Measurements from ENCODE around the gene TP53I13.

Gene TP53I13

GRCh38 chr17:29582772-29583171 is 14.3 kb downstream of the TP53I13 start:
- Histone ChIP-seq H3K9ac (ENCODE audit: low read length) (no peak overlapping the region), H3K4me3 (ENCODE audit: low read depth, low read length, poor library complexity, severe bottlenecking) (no peak overlapping the region), H4K20me1 (ENCODE audit: insufficient read depth, low read length) (no peaks in the 10 kb centered on the region)

GRCh38 chr17:29583324-29584248 is 15.1 kb downstream of the TP53I13 start:
- TF ChIP-seq CTCF (IDR thresholded peaks at IDR 0.05; ENCODE audit: low read length) (no peak), EZH2 (IDR thresholded peaks at IDR 0.05; ENCODE audit: borderline replicate concordance, low read length) (no peak)
- Histone ChIP-seq H4K20me1 (ENCODE audit: insufficient read depth, low read length) (no peaks in the 10 kb centered on the region), H3K9me2 (ENCODE audit: low read depth, low read length) (no peaks in the 10 kb centered on the region), H3K4me1 (ENCODE audit: insufficient read depth, low read length, severe bottlenecking) (peaks cover 52% of the 10 kb centered on the region), H3K79me2 (ENCODE audit: insufficient read depth, low read length) (0 out of 2 replicates have a peak, but pooled peaks cover 9% of the 10 kb centered on the region), H3K9ac (ENCODE audit: low read length) (no peak overlapping the region; the same call in 1 of the 2 replicates), H2AFZ (ENCODE audit: low read length) (no peak overlapping the region), H3K36me3 (ENCODE audit: insufficient read depth, low read length) (peaks cover 36% of the 10 kb centered on the region), H3K27me3 (ENCODE audit: insufficient read depth, low read length) (no peaks in the 10 kb centered on the region), H3F3A (ENCODE audit: insufficient read depth, low read length) (no peaks in the 10 kb centered on the region), H3K4me3 (ENCODE audit: low read depth, low read length, poor library complexity, severe bottlenecking) (no peak overlapping the region), H3K27ac (ENCODE audit: low read depth, low read length, poor library complexity, severe bottlenecking) (peak overlapping the region; percentile 65), H3K4me2 (ENCODE audit: low read length) (no peak overlapping the region), H3K9me3 (ENCODE audit: low read length) (no peaks in the 10 kb centered on the region)

More at GRCh38 chr17:29582772-29583171, 14.3 kb downstream of the TP53I13 start:
- Histone ChIP-seq H3F3A (ENCODE audit: insufficient read depth, low read length) (no peaks in the 10 kb centered on the region), H3K4me1 (ENCODE audit: insufficient read depth, low read length, severe bottlenecking) (peaks cover 44% of the 10 kb centered on the region), H2AFZ (ENCODE audit: low read length) (no peak overlapping the region), H3K9me3 (ENCODE audit: low read length) (no peaks in the 10 kb centered on the region), H3K9me2 (ENCODE audit: low read depth, low read length) (no peaks in the 10 kb centered on the region), H3K27ac (ENCODE audit: low read depth, low read length, poor library complexity, severe bottlenecking) (no peak overlapping the region), H3K36me3 (ENCODE audit: insufficient read depth, low read length) (peaks cover 44% of the 10 kb centered on the region), H3K27me3 (ENCODE audit: insufficient read depth, low read length) (no peaks in the 10 kb centered on the region), H3K79me2 (ENCODE audit: insufficient read depth, low read length) (0 out of 2 replicates have a peak, but pooled peaks cover 6% of the 10 kb centered on the region), H3K4me2 (ENCODE audit: low read length) (no peak overlapping the region)
- TF ChIP-seq CTCF (IDR thresholded peaks at IDR 0.05; ENCODE audit: low read length) (no peak), EZH2 (IDR thresholded peaks at IDR 0.05; ENCODE audit: borderline replicate concordance, low read length) (no peak)

GRCh38 chr17:29584452-29585079 is 16.1 kb downstream of the TP53I13 start:
- Histone ChIP-seq H3K9me2 (ENCODE audit: low read depth, low read length) (no peaks in the 10 kb centered on the region), H3K4me1 (ENCODE audit: insufficient read depth, low read length, severe bottlenecking) (peaks cover 53% of the 10 kb centered on the region), H3K27me3 (ENCODE audit: insufficient read depth, low read length) (no peaks in the 10 kb centered on the region), H3K9me3 (ENCODE audit: low read length) (no peaks in the 10 kb centered on the region), H3K27ac (ENCODE audit: low read depth, low read length, poor library complexity, severe bottlenecking) (peak overlapping the region; percentile 65), H3K4me2 (ENCODE audit: low read length) (peak overlapping the region; percentile 49), H4K20me1 (ENCODE audit: insufficient read depth, low read length) (no peaks in the 10 kb centered on the region), H2AFZ (ENCODE audit: low read length) (no peak overlapping the region), H3K79me2 (ENCODE audit: insufficient read depth, low read length) (peaks cover 9% of the 10 kb centered on the region; the same call in 1 of the 2 replicates), H3K4me3 (ENCODE audit: low read depth, low read length, poor library complexity, severe bottlenecking) (peak overlapping the region; percentile 21), H3K9ac (ENCODE audit: low read length) (peak overlapping the region; percentile 36; the same call in 1 of the 2 replicates), H3K36me3 (ENCODE audit: insufficient read depth, low read length) (peaks cover 29% of the 10 kb centered on the region), H3F3A (ENCODE audit: insufficient read depth, low read length) (no peaks in the 10 kb centered on the region)
- TF ChIP-seq CTCF (IDR thresholded peaks at IDR 0.05; ENCODE audit: low read length) (no peak), EZH2 (IDR thresholded peaks at IDR 0.05; ENCODE audit: borderline replicate concordance, low read length) (no peak)

All from OCI-LY1 (cell line).